Endothelial cell of umbilical vein (primary cell): ENCODE data around the gene APOH. TPM values are rescaled to one million over a fixed set of nuclear protein-coding genes. Genes with fewer than 3 reads are reported as not detected.

Experiments
- BruUV-seq: library from RNA; stranded (reverse); fragments of 400-500 nt; replicated peaks from 2 replicates; lab custom pipeline; 2021; lab: Mats Ljungman, UMichigan
- CTCF ChIA-PET: fragments of 300-600, 350-600 bp; sonication (Branson Sonifier 250); formaldehyde crosslinking; loops from one replicate; lab custom pipeline; 2021; ENCODE audit warnings: antibody characterized with exemption, inconsistent platforms; lab: Charles Lee
- POLR2A ChIA-PET: fragments of 300-600, 350-600 bp; sonication (Branson Sonifier 250); formaldehyde crosslinking; loops from one replicate; lab custom pipeline; 2021; ENCODE audit warnings: antibody characterized with exemption, inconsistent platforms; lab: Charles Lee
- DNase-seq: peaks from one replicate; pipeline ENCODE4 v3.0.0-alpha.2; 2011; ENCODE audit warnings: low read depth, low spot score
- FAIRE-seq: peaks from 2 replicates; lab custom pipeline; 2011; peaks lifted over from hg19 to GRCh38; lab: Jason Lieb, UNC
- H2AFZ ChIP-seq: 2 replicates; pipeline ENCODE4 v1.6.0; 2012; ENCODE audit warnings: low read depth, low read length, control low read depth, inconsistent platforms
- H3K27ac ChIP-seq: 2 replicates; pipeline ENCODE4 v1.5.1; 2011; ENCODE audit warnings: low read depth, mild to moderate bottlenecking, control low read depth, low read length, moderate library complexity; ENCODE audit not compliant: insufficient read depth
- H3K27me3 ChIP-seq, 2 experiments: 2 replicates each; pipeline versions ENCODE4 v1.6.0 to v1.6.1; 2011; ENCODE audit warnings: low read length in 2 of 2, mixed read lengths in 1 of 2; ENCODE audit not compliant: control insufficient read depth in 2 of 2, insufficient read depth in 2 of 2
- H3K36me3 ChIP-seq, 2 experiments: 2 replicates in 1 of 2; 3 replicates in 1 of 2; pipeline ENCODE4 v1.5.1; 2011; ENCODE audit warnings: low read length in 2 of 2, mild to moderate bottlenecking in 1 of 2, moderate library complexity in 1 of 2; ENCODE audit not compliant: control insufficient read depth in 2 of 2, insufficient read depth in 2 of 2; ENCODE audit errors: extremely low read depth in 1 of 2
- H3K4me1 ChIP-seq: 3 replicates; pipeline ENCODE4 v1.5.1; 2011; ENCODE audit warnings: mild to moderate bottlenecking, low read length; ENCODE audit not compliant: control insufficient read depth, insufficient read depth; ENCODE audit errors: extremely low read depth
- H3K4me2 ChIP-seq: 2 replicates; pipeline ENCODE4 v1.6.1; 2011; ENCODE audit warnings: low read length, control low read depth, mixed read lengths; ENCODE audit not compliant: insufficient read depth
- H3K4me3 ChIP-seq, 3 experiments: fragments of 200-600 bp in 1 of 3; sonication (generic), shearing (Covaris generic) in 1 of 3; replicated peaks in 1 of 3; 2 replicates each; pipeline ENCODE4 v1.5.1; 2011 to 2016; ENCODE audit warnings: control low read depth in 3 of 3, low read length in 3 of 3, mild to moderate bottlenecking in 2 of 3, inconsistent platforms in 1 of 3, low read depth in 1 of 3, moderate library complexity in 1 of 3; ENCODE audit not compliant: insufficient read depth in 1 of 3
- H3K79me2 ChIP-seq: 2 replicates; pipeline ENCODE4 v1.6.0; 2012; ENCODE audit warnings: low read length, inconsistent platforms; ENCODE audit not compliant: control insufficient read depth, insufficient read depth
- H3K9ac ChIP-seq: replicated peaks from 2 replicates; pipeline ENCODE3; 2011; ENCODE audit warnings: low read length, control low read depth; ENCODE audit not compliant: insufficient read depth; ENCODE audit errors: extremely low read depth
- H3K9me1 ChIP-seq: replicated peaks from 3 replicates; pipeline ENCODE4 v1.6.0; 2011; ENCODE audit warnings: mild to moderate bottlenecking, low read length; ENCODE audit not compliant: control insufficient read depth, insufficient read depth; ENCODE audit errors: extremely low read depth
- H3K9me3 ChIP-seq: replicated peaks from 2 replicates; pipeline ENCODE4 v1.5.1; 2012; ENCODE audit warnings: low read length, inconsistent platforms; ENCODE audit not compliant: control insufficient read depth, insufficient read depth
- H4K20me1 ChIP-seq: replicated peaks from 2 replicates; pipeline ENCODE3; 2011; ENCODE audit warnings: mild to moderate bottlenecking, low read length; ENCODE audit not compliant: control insufficient read depth, insufficient read depth; ENCODE audit errors: extremely low read depth
- EZH2 ChIP-seq: IDR thresholded peaks from 2 replicates; pipeline ENCODE4 v1.6.1; 2012; ENCODE audit warnings: borderline replicate concordance, low read depth, mild to moderate bottlenecking, moderate library complexity, low read length, inconsistent platforms; ENCODE audit not compliant: severe bottlenecking
- FOS ChIP-seq: IDR thresholded peaks from 2 replicates; pipeline ENCODE4 v1.6.1; 2011; ENCODE audit warnings: mild to moderate bottlenecking, low read length, moderate library complexity, borderline replicate concordance; ENCODE audit not compliant: insufficient read depth
- GATA2 ChIP-seq: IDR thresholded peaks from 2 replicates; pipeline ENCODE4 v1.7.0; 2011; ENCODE audit warnings: low read depth, mild to moderate bottlenecking, moderate library complexity, mixed read lengths, low read length; ENCODE audit not compliant: insufficient read length, insufficient read depth
- JUN ChIP-seq: IDR thresholded peaks from 2 replicates; pipeline ENCODE4 v1.6.1; 2011; ENCODE audit warnings: borderline replicate concordance, low read depth; ENCODE audit not compliant: insufficient read length, insufficient read depth
- MYC ChIP-seq: IDR thresholded peaks from one replicate; pipeline ENCODE4 v1.6.1; 2011; ENCODE audit warnings: mild to moderate bottlenecking, low read depth, low read length
- POLR2A ChIP-seq: IDR thresholded peaks from 2 replicates; pipeline ENCODE4 v1.6.1; 2012; ENCODE audit warnings: low read depth, mild to moderate bottlenecking, control low read depth, low read length
- POLR2AphosphoS5 ChIP-seq: IDR thresholded peaks from 2 replicates; pipeline ENCODE4 v1.6.1; 2012; ENCODE audit warnings: low read depth, mild to moderate bottlenecking, control low read depth, low read length, moderate library complexity; ENCODE audit not compliant: insufficient read depth
- dilution Hi-C: fragments of 300-500 bp; cut with MboI; formaldehyde crosslinking; loops from one replicate; pipeline ENCODE4 v1.15.0; 2019; ENCODE audit warnings: low sequenced_read_pairs; ENCODE audit not compliant: extremely low pct_ligation_motif_present
- intact Hi-C: fragments of 100-400 bp; cut with micrococcal nuclease; formaldehyde crosslinking; loops from one replicate; pipeline ENCODE4 v1.10.0; 2022
- polyA plus RNA-seq, 4 experiments: library from polyadenylated mRNA; depleted of rRNA in 3 of 4; stranded (reverse) in 3 of 4; unstranded in 1 of 4; fragments of >200 nt; gene quantifications; 2 replicates each; pipeline versions ENCODE4 v1.2.1 to v1.2.3, GENCODE V29; 2011 to 2012; ENCODE audit warnings: missing spikeins in 1 of 4
- total RNA-seq: library from RNA; stranded (reverse); gene quantifications from 2 replicates; pipeline ENCODE4 v1.2.3, GENCODE V29; 2021
- TF ChIP-seq, protein P1 (sequence below), 2 donors: IDR thresholded peaks; 1 replicate in 1 of 2; 2 replicates in 1 of 2; pipeline ENCODE4 v1.5.1; 2011; ENCODE audit warnings: low read length in 2 of 2, mild to moderate bottlenecking in 2 of 2, moderate library complexity in 2 of 2, control low read depth in 1 of 2, inconsistent platforms in 1 of 2, low read depth in 1 of 2; ENCODE audit not compliant: insufficient read depth in 1 of 2; ENCODE audit errors: extremely low read depth in 1 of 2
- TF ChIP-seq, protein P2 (sequence below): IDR thresholded peaks from 2 replicates; pipeline ENCODE4 v1.6.1; 2011; ENCODE audit not compliant: insufficient read depth, insufficient read length

Gene APOH
- total and polyA plus RNA-seq, 2 donors (not counting 3 experiments of a cell fraction or from before 2014, with no cell fraction given) = not detected

- ChIA-PET CTCF (no interaction called here), POLR2A (no interaction called here)
- no peaks in the 10 kb centered on the region for H3K4me1 ChIP-seq
- no peak overlapping the region for H3K9ac ChIP-seq
- H3K27me3 ChIP-seq = peaks cover 0 to 4% of the 10 kb centered on the region in 2 experiments
- no TSS peak for BruUV-seq
- FAIRE-seq = no peak
- H3K79me2 ChIP-seq = no peaks in the 10 kb centered on the region
- dilution Hi-C loops = no loop called here
- no peaks in the 10 kb centered on the region for H4K20me1 ChIP-seq
- intact Hi-C loops = no loop called here
- no peak overlapping the region for H2AFZ ChIP-seq
- no peaks in the 10 kb centered on the region for H3K9me1 ChIP-seq
- DNase-seq = no peak
- H3K4me2 ChIP-seq = no peak overlapping the region
- H3K36me3 ChIP-seq = no peaks in the 10 kb centered on the region
- no peaks in the 10 kb centered on the region for H3K9me3 ChIP-seq
- H3K4me3 ChIP-seq = no peak overlapping the region
- no peak overlapping the region for H3K27ac ChIP-seq
- no peak for TF ChIP-seq POLR2AphosphoS5
- TF ChIP-seq JUN = no peak
- no peak for TF ChIP-seq GATA2
- TF ChIP-seq POLR2A = no peak
Observed at GRCh38 chr17:66233023-66233753, 4.0 kb upstream of the APOH start.

DNA sequence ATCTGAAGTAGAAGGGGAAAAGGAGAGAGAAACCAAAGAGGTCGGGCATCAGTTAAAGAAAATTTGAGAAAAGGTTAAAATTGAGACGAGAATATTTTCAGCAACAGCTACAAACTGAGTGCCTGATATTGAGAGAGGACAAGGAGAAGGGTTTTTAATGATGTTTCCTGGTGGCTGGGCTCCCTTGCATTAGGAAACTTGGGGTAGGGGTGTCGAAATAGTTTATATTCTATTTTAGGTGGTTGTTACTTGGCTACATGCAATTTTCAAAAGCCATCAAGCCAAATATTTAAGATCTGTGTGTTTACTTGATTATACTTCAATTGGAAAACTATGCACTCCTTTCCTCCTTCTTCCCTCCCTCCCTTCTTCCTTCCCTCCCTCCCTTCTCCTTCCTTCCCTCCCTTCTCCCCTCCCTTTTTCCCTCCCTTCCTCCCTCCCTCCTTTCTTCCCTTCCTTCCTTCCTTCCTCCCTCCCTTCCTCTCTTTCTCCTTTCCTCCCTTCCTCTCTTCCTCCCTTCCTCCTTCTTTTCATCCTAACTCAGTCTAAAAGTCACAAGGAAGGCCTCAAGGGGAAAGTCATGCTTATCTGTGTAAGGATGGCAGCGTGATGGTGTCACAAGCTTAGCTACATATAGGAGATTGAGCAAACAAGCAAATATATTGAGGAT, 1.8 kb upstream of the APOH start:
- H3K36me3 ChIP-seq = no peaks in the 10 kb centered on the region
- no peaks in the 10 kb centered on the region for H4K20me1 ChIP-seq
- no peak overlapping the region for H3K4me2 ChIP-seq
- no peaks in the 10 kb centered on the region for H3K79me2 ChIP-seq
- DNase-seq (no peak), FAIRE-seq (no peak)
- H3K27ac ChIP-seq = no peak overlapping the region
- POLR2A ChIA-PET = no interaction called here
- CTCF ChIA-PET = interaction anchor here (1.7 kb wide), 1 partner anchor 9 kb away, joined by 5 read pairs; no protein-coding TSS in a partner anchor
- H3K9me1 ChIP-seq = no peaks in the 10 kb centered on the region
- dilution Hi-C loops (no loop called here), intact Hi-C loops (no loop called here)
- H3K4me1 ChIP-seq = no peaks in the 10 kb centered on the region
- H3K27me3 ChIP-seq = peaks cover 0 to 4% of the 10 kb centered on the region in 2 experiments
- H3K9me3 ChIP-seq = no peaks in the 10 kb centered on the region
- no peak overlapping the region for H3K9ac ChIP-seq
- no peak overlapping the region for H2AFZ ChIP-seq
- BruUV-seq = no TSS peak
- TF ChIP-seq EZH2 (no peak), JUN (no peak), GATA2 (no peak), POLR2AphosphoS5 (no peak), MYC (no peak), POLR2A (no peak), FOS (no peak)
- TF ChIP-seq, protein P1, sequence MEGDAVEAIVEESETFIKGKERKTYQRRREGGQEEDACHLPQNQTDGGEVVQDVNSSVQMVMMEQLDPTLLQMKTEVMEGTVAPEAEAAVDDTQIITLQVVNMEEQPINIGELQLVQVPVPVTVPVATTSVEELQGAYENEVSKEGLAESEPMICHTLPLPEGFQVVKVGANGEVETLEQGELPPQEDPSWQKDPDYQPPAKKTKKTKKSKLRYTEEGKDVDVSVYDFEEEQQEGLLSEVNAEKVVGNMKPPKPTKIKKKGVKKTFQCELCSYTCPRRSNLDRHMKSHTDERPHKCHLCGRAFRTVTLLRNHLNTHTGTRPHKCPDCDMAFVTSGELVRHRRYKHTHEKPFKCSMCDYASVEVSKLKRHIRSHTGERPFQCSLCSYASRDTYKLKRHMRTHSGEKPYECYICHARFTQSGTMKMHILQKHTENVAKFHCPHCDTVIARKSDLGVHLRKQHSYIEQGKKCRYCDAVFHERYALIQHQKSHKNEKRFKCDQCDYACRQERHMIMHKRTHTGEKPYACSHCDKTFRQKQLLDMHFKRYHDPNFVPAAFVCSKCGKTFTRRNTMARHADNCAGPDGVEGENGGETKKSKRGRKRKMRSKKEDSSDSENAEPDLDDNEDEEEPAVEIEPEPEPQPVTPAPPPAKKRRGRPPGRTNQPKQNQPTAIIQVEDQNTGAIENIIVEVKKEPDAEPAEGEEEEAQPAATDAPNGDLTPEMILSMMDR (IDR thresholded peaks at IDR 0.05; ENCODE audit: extremely low read depth in 1 of 2, insufficient read depth in 1 of 2, low read depth in 1 of 2, low read length in 2 of 2) = no peak
- TF ChIP-seq, protein P2, sequence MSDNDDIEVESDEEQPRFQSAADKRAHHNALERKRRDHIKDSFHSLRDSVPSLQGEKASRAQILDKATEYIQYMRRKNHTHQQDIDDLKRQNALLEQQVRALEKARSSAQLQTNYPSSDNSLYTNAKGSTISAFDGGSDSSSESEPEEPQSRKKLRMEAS = no peak
- no peak overlapping the region for H3K4me3 ChIP-seq
